K562 (cell line): ENCODE data around the gene STAG2. TPM values are rescaled to one million over a fixed set of nuclear protein-coding genes. Genes with fewer than 3 reads are reported as not detected.
A peak's percentile ranks its signal among the peaks of the same experiment; 100 is the strongest.

ENCODE experiments used
- ATAC-seq: fragments of 200-7000 bp; cut with Tn5 transposase; 3 replicates; pipeline ENCODE4 v1.9.1; 2020; ENCODE audit warnings: moderate library complexity
- BruUV-seq: library from RNA; stranded (reverse); fragments of 400-500 nt; replicated peaks from 2 replicates; lab custom pipeline; 2021; lab: Mats Ljungman, UMichigan
- CTCF ChIA-PET: fragments of 300-600 bp; formaldehyde crosslinking; extraction: SDS; loops from one replicate; lab custom pipeline; 2021; ENCODE audit warnings: low intra/inter-chr PET ratio; lab: Yijun Ruan, JAX
- POLR2A ChIA-PET: fragments of 300-600, 350-650 bp; sonication (Branson Sonifier 250); formaldehyde crosslinking; extraction: SDS; loops from one replicate; lab custom pipeline; 2021; ENCODE audit warnings: antibody characterized with exemption, inconsistent platforms; lab: Yijun Ruan, JAX
- DNase-seq, 4 experiments: peaks; one replicate each; pipeline versions ENCODE4 v3.0.0 to v3.0.0-alpha.2; 2011 to 2018; ENCODE audit warnings: low spot score in 3 of 4, mixed read lengths in 3 of 4; ENCODE audit errors: extremely low read depth in 1 of 4
- FAIRE-seq: peaks from 2 replicates; lab custom pipeline; 2011; peaks lifted over from hg19 to GRCh38; lab: Jason Lieb, UNC
- H2AFZ ChIP-seq: 2 replicates; pipeline ENCODE4 v1.6.0; 2011; ENCODE audit warnings: low read depth, low read length, control low read depth, inconsistent platforms
- H3K27ac ChIP-seq: fragments of 200-600 bp; 3 replicates; pipeline ENCODE4 v1.8.0; 2011; ENCODE audit warnings: low read depth, mild to moderate bottlenecking, control low read depth, inconsistent platforms, low read length, moderate library complexity, mixed read lengths; ENCODE audit errors: extremely low read depth
- H3K27me3 ChIP-seq, 2 experiments: fragments of 300-600 bp in 1 of 2; 2 replicates in 1 of 2; 3 replicates in 1 of 2; pipeline versions ENCODE4 v1.6.0 to v1.8.0; 2011; ENCODE audit warnings: inconsistent platforms in 2 of 2, low read length in 2 of 2, mild to moderate bottlenecking in 1 of 2, mixed read lengths in 1 of 2, moderate library complexity in 1 of 2; ENCODE audit not compliant: control insufficient read depth in 2 of 2, insufficient read depth in 2 of 2
- H3K36me3 ChIP-seq: fragments of 300-600 bp; 3 replicates; pipeline ENCODE4 v1.8.0; 2011; ENCODE audit warnings: mild to moderate bottlenecking, low read length, inconsistent platforms; ENCODE audit not compliant: control insufficient read depth, insufficient read depth
- H3K4me1 ChIP-seq, 2 experiments: fragments of 200-600 bp in 1 of 2; replicated peaks in 1 of 2; 2 replicates in 1 of 2; 3 replicates in 1 of 2; pipeline versions ENCODE4 v1.5.1 to v1.8.0; 2011; ENCODE audit warnings: inconsistent platforms in 2 of 2, low read length in 2 of 2, mild to moderate bottlenecking in 1 of 2, mixed read lengths in 1 of 2, moderate library complexity in 1 of 2; ENCODE audit not compliant: control insufficient read depth in 2 of 2, insufficient read depth in 2 of 2
- H3K4me2 ChIP-seq: 2 replicates; pipeline ENCODE4 v1.6.1; 2011; ENCODE audit warnings: low read length, control low read depth, inconsistent platforms, mixed read lengths; ENCODE audit not compliant: insufficient read depth
- H3K4me3 ChIP-seq: fragments of 200-600 bp; sonication (generic), shearing (Covaris generic); 2 replicates; pipeline ENCODE4 v1.5.1; 2016; ENCODE audit warnings: control low read depth, inconsistent platforms
- H3K79me2 ChIP-seq: fragments of 200-600 bp; 3 replicates; pipeline ENCODE4 v1.8.0; 2011; ENCODE audit warnings: low read length, inconsistent platforms; ENCODE audit not compliant: control insufficient read depth, insufficient read depth
- H3K9ac ChIP-seq, 2 experiments: 2 replicates each; pipeline versions ENCODE4 v1.6.0 to v1.6.1; 2011; ENCODE audit warnings: low read depth in 2 of 2, low read length in 2 of 2, control low read depth in 1 of 2, inconsistent platforms in 1 of 2, mild to moderate bottlenecking in 1 of 2, mixed read lengths in 1 of 2; ENCODE audit not compliant: insufficient read depth in 1 of 2
- H3K9me1 ChIP-seq: one replicate; pipeline ENCODE4 v1.6.0; 2011; ENCODE audit warnings: inconsistent platforms, mild to moderate bottlenecking, low read length, moderate library complexity; ENCODE audit not compliant: control insufficient read depth, insufficient read depth
- H3K9me3 ChIP-seq: replicated peaks from 2 replicates; pipeline ENCODE4 v1.5.1; 2011; ENCODE audit warnings: low read depth, low read length, inconsistent platforms; ENCODE audit not compliant: control insufficient read depth, insufficient read depth
- H4K20me1 ChIP-seq: replicated peaks from 2 replicates; pipeline ENCODE4 v1.6.1; 2011; ENCODE audit warnings: low read length, inconsistent platforms, mixed read lengths; ENCODE audit not compliant: control insufficient read depth, insufficient read depth
- CSDE1 ChIP-seq, 2 experiments: fragments of 450-650 bp; IDR thresholded peaks; 2 replicates each; pipeline ENCODE4 v1.6.1; 2016; ENCODE audit warnings: mild to moderate bottlenecking in 1 of 2
- FOXJ3 ChIP-seq: sonication (generic); formaldehyde crosslinking; IDR thresholded peaks from 2 replicates; pipeline ENCODE4 v1.4.0; 2020; ENCODE audit warnings: mild to moderate bottlenecking, missing genetic modification reagents
- FOXK2 ChIP-seq, 2 experiments: fragments of 450-650 bp; IDR thresholded peaks in 1 of 2; conservative IDR thresholded peaks in 1 of 2; 2 replicates each; pipeline ENCODE4 v1.6.1; 2016; ENCODE audit warnings: low read depth in 2 of 2, mild to moderate bottlenecking in 1 of 2
- GTF2F1 ChIP-seq: IDR thresholded peaks from 2 replicates; pipeline ENCODE4 v1.6.1; 2011; ENCODE audit warnings: low read depth, low read length, improper control_type of control experiment
- HDAC1 ChIP-seq, 2 experiments: fragments of 450-650 bp; IDR thresholded peaks; 2 replicates each; pipeline ENCODE4 v1.6.1; 2016 to 2017; ENCODE audit warnings: inconsistent platforms in 1 of 2, mild to moderate bottlenecking in 1 of 2, moderate library complexity in 1 of 2
- HOXB6 ChIP-seq: fragments of 250-450 bp; sonication (Bioruptor Pico); IDR thresholded peaks from 2 replicates; pipeline ENCODE4 v1.5.1; 2022; ENCODE audit warnings: mild to moderate bottlenecking, borderline replicate concordance
- KLF13 ChIP-seq: fragments of 450-650 bp; IDR thresholded peaks from 2 replicates; pipeline ENCODE4 v1.6.1; 2016; ENCODE audit warnings: missing genetic modification characterization, low read depth, mild to moderate bottlenecking, missing compliant biosample characterization, moderate library complexity, borderline replicate concordance
- MAZ ChIP-seq, 2 experiments: fragments of 450-650 bp in 1 of 2; sonication (generic) in 1 of 2; formaldehyde crosslinking; IDR thresholded peaks in 1 of 2; conservative IDR thresholded peaks in 1 of 2; 2 replicates each; pipeline versions ENCODE4 v1.4.0 to v1.5.0; 2020; ENCODE audit warnings: mild to moderate bottlenecking in 1 of 2, missing genetic modification reagents in 1 of 2
- NBN ChIP-seq: fragments of 450-650 bp; IDR thresholded peaks from 2 replicates; pipeline ENCODE4 v1.6.1; 2016; ENCODE audit warnings: low read depth, mild to moderate bottlenecking
- NUFIP1 ChIP-seq: fragments of 450-650 bp; IDR thresholded peaks from 2 replicates; pipeline ENCODE4 v1.6.1; 2018; ENCODE audit not compliant: partially characterized antibody
- PHF8 ChIP-seq: fragments of 200-600 bp; sonication (generic); IDR thresholded peaks from 2 replicates; pipeline ENCODE4 v1.6.1; 2012; ENCODE audit warnings: mixed run types, mild to moderate bottlenecking, inconsistent platforms, low read length, moderate library complexity, borderline replicate concordance
- POLR2B ChIP-seq: fragments of 450-650 bp; IDR thresholded peaks from 2 replicates; pipeline ENCODE4 v1.6.1; 2018; ENCODE audit warnings: low read depth; ENCODE audit not compliant: partially characterized antibody
- POLR3G ChIP-seq: IDR thresholded peaks from 2 replicates; pipeline ENCODE4 v1.6.1; 2011; ENCODE audit not compliant: insufficient read length, insufficient replicate concordance; ENCODE audit errors: extremely low read depth
- PTRF ChIP-seq: fragments of 450-650 bp; IDR thresholded peaks from 2 replicates; pipeline ENCODE4 v1.6.1; 2016; ENCODE audit warnings: mild to moderate bottlenecking, missing genetic modification characterization, missing compliant biosample characterization
- PURB ChIP-seq: sonication (generic); formaldehyde crosslinking; IDR thresholded peaks from 2 replicates; pipeline ENCODE4 v1.9.0; 2021; ENCODE audit warnings: low read depth, mild to moderate bottlenecking, missing genetic modification reagents
- RBM17 ChIP-seq: fragments of 200-400 bp; formaldehyde crosslinking; IDR thresholded peaks from 2 replicates; pipeline ENCODE4 v1.6.1; 2017; ENCODE audit warnings: low read depth, mild to moderate bottlenecking, low read length, borderline replicate concordance
- RBM39 ChIP-seq: fragments of 200-400 bp; formaldehyde crosslinking; optimal IDR thresholded peaks from 2 replicates; pipeline ENCODE3; 2018; ENCODE audit warnings: low read depth, low read length
- TBL1XR1 ChIP-seq, 2 experiments: IDR thresholded peaks; 2 replicates each; pipeline ENCODE4 v1.6.1; 2012; ENCODE audit warnings: improper control_type of control experiment in 2 of 2, low read length in 2 of 2, mild to moderate bottlenecking in 1 of 2
- ZC3H4 ChIP-seq: sonication (generic); formaldehyde crosslinking; IDR thresholded peaks from 2 replicates; pipeline ENCODE4 v1.9.0; 2021; ENCODE audit warnings: missing genetic modification reagents, borderline replicate concordance
- ZNF124 ChIP-seq: sonication (generic); formaldehyde crosslinking; IDR thresholded peaks from 2 replicates; pipeline ENCODE4 v1.8.1; 2022; ENCODE audit warnings: missing genetic modification reagents
- ZNF140 ChIP-seq: fragments of 250-450 bp; sonication (Bioruptor Pico); IDR thresholded peaks from 2 replicates; pipeline ENCODE4 v1.8.0; 2021; ENCODE audit warnings: moderate library complexity, mild to moderate bottlenecking, inconsistent platforms
- ZNF175 ChIP-seq: fragments of 200-800 bp; sonication (Bioruptor generic); IDR thresholded peaks from 2 replicates; pipeline ENCODE4 v1.6.1; 2016; ENCODE audit warnings: low read depth, mild to moderate bottlenecking, missing genetic modification characterization, missing compliant biosample characterization
- ZNF445 ChIP-seq: fragments of 250-450 bp; sonication (Bioruptor Pico); IDR thresholded peaks from 2 replicates; pipeline ENCODE4 v1.4.0; 2020; ENCODE audit warnings: low read depth, mild to moderate bottlenecking, moderate library complexity
- WGBS: fragments of 100-300 bp; shearing (Covaris generic); methylation state at CpG from one replicate; pipeline ENCODE4 v1.1.6; 2016; ENCODE audit warnings: low coverage, mixed read lengths; ENCODE audit not compliant: insufficient coverage; ENCODE audit errors: missing lambda C conversion rate; 5-methylcytosine and 5-hydroxymethylcytosine counted together
- in situ Hi-C: fragments of 300-500 bp; cut with MboI; formaldehyde crosslinking; loops from 4 replicates; pipeline ENCODE4 v1.15.0; 2018; ENCODE audit warnings: inconsistent platforms, mixed read lengths
- intact Hi-C: fragments of 100-400 bp; cut with micrococcal nuclease; formaldehyde crosslinking; loops from 2 replicates; pipeline ENCODE4 v1.14.2; 2022
- polyA plus RNA-seq, 8 experiments: library from polyadenylated mRNA; depleted of rRNA in 4 of 8; stranded (reverse) in 5 of 8; unstranded in 3 of 8; fragments of >200 nt; fragmentation: Nextera tagmentation in 2 of 8; fragmentation: Illumina TruSeq in 1 of 8; extraction: Ambion mirVana in 2 of 8; extraction: Trizol in 1 of 8; gene quantifications; 2 replicates each; pipeline versions ENCODE4 v1.2.1 to v1.2.3, GENCODE V29; 2011 to 2014; ENCODE audit warnings: inconsistent platforms in 1 of 8, missing spikeins in 1 of 8
- total RNA-seq, 7 experiments: library from RNA; depleted of rRNA in 6 of 7; stranded (reverse); fragments of >200 nt in 6 of 7; fragmentation: Illumina TruSeq in 2 of 7; extraction: Trizol in 2 of 7; gene quantifications; 2 replicates each; pipeline versions ENCODE4 v1.2.1 to v1.2.3, GENCODE V29; 2011 to 2021; ENCODE audit warnings: low replicate concordance in 1 of 7

STAG2 gene
- total and polyA plus RNA-seq, 9 of the 15 experiments (the other 6 are each of a cell fraction or from before 2014, with no cell fraction given) = 40.3 to 133 (median 90.1) TPM

GRCh38 chrX:123962794-123963373 is 1.4 kb downstream of the STAG2 start:
- 2% methylated on average over 21 of the region's 22 CpGs for WGBS
- CTCF ChIA-PET = no interaction called here
- H3K9me1 ChIP-seq = no peaks in the 10 kb centered on the region
- H3K9ac ChIP-seq = peak overlapping the region; percentile 83 to 96; a peak in 3 of 4 replicates
- peaks cover 4 to 5% of the 10 kb centered on the region in 2 experiments; a peak in 3 of 5 replicates for H3K4me1 ChIP-seq
- H2AFZ ChIP-seq = peak overlapping the region; percentile 54; the same call in 1 of the 2 replicates
- peak; percentile 96 for FAIRE-seq
- peaks cover 86% of the 10 kb centered on the region for H3K79me2 ChIP-seq
- no peaks in the 10 kb centered on the region; the same call in 1 of the 2 replicates for H4K20me1 ChIP-seq
- peak; percentile 55 to 95 (median 71) for DNase-seq
- H3K27me3 ChIP-seq = no peaks in the 10 kb centered on the region
- peak overlapping the region; percentile 95 for H3K4me3 ChIP-seq
- H3K27ac ChIP-seq = peak overlapping the region; percentile 99
- peak overlapping the region; percentile 91 for H3K4me2 ChIP-seq
- POLR2A ChIA-PET = interaction anchor here (0.6 to 1.7 kb wide), 6 partner anchors 9 to 130 kb away, joined by 3 to 14 read pairs (median 4); no protein-coding TSS in a partner anchor
- peak; percentile 78 for ATAC-seq
- in situ Hi-C loops (no loop called here), intact Hi-C loops (loop anchor here (1.0 to 5.0 kb wide), 4 partner anchors 13 to 384 kb away; partner anchors contain the start of gene SH2D1A)
- no TSS peak for BruUV-seq
- no peaks in the 10 kb centered on the region for H3K9me3 ChIP-seq
- H3K36me3 ChIP-seq = peaks cover 7% of the 10 kb centered on the region; the same call in 1 of the 3 replicates
- TF ChIP-seq HOXB6 (no peak), CSDE1 (IDR thresholded peaks at IDR 0.05) (no peak), MAZ (CRISPR knock-in tag; conservative IDR thresholded peaks at IDR 0.05 in 1 of 2, IDR thresholded peaks at IDR 0.05 in 1 of 2) (peak in 1 of 2 experiments; percentile 87; a peak in 3 of 4 replicates), ZNF445 (CRISPR knock-in tag) (no peak), RBM39 (no peak), PURB (CRISPR knock-in tag) (no peak), GTF2F1 (peak; percentile 77; the same call in 1 of the 2 replicates), KLF13 (tag) (no peak), RBM17 (no peak), POLR3G (no peak), NBN (no peak), NUFIP1 (no peak), ZC3H4 (CRISPR knock-in tag) (no peak), ZNF175 (CRISPR knock-in tag) (no peak), FOXJ3 (CRISPR knock-in tag) (no peak), TBL1XR1 (IDR thresholded peaks at IDR 0.05; ENCODE audit: low read length in 2 of 2) (no peak; a peak in 1 of 4 replicates), HDAC1 (IDR thresholded peaks at IDR 0.05) (peak in 1 of 2 experiments; percentile 32; a peak in 1 of 4 replicates), ZNF140 (CRISPR knock-in tag) (no peak), PTRF (no peak), PHF8 (no peak; the same call in 1 of the 2 replicates), ZNF124 (CRISPR knock-in tag) (no peak), POLR2B (peak; percentile 83), FOXK2 (conservative IDR thresholded peaks at IDR 0.05 in 1 of 2, IDR thresholded peaks at IDR 0.05 in 1 of 2; ENCODE audit: low read depth in 2 of 2) (peak; percentile 24 to 61; a peak in 1 of 4 replicates)
